CD14-positive monocyte (primary cell): ENCODE data around the gene PTPRN2. TPM values are rescaled to one million over a fixed set of nuclear protein-coding genes. Genes with fewer than 3 reads are reported as not detected.

Experiments
- DNase-seq, 3 donors: peaks; one replicate each; pipeline ENCODE4 v3.0.0-alpha.2; 2011 to 2022
- H2AFZ ChIP-seq: 2 replicates; pipeline ENCODE4 v1.6.0; 2012; ENCODE audit warnings: mild to moderate bottlenecking, low read depth, low read length, inconsistent platforms; ENCODE audit not compliant: insufficient read depth, poor library complexity, severe bottlenecking
- H3K27ac ChIP-seq, 2 donors: 1 replicate in 1 of 2; 2 replicates in 1 of 2; pipeline ENCODE4 v1.5.1; 2012 to 2013; ENCODE audit warnings: low read length in 2 of 2, control low read depth in 1 of 2, inconsistent platforms in 1 of 2, low read depth in 1 of 2, mild to moderate bottlenecking in 1 of 2
- H3K27me3 ChIP-seq, 2 donors: one replicate each; pipeline versions ENCODE4 v1.6.0 to v1.6.1; 2011 to 2013; ENCODE audit warnings: low read length in 2 of 2; ENCODE audit not compliant: control insufficient read depth in 2 of 2, insufficient read depth in 2 of 2
- H3K36me3 ChIP-seq, 2 donors: replicated peaks in 1 of 2; 1 replicate in 1 of 2; 2 replicates in 1 of 2; pipeline versions ENCODE4 v1.5.1 to v1.6.1; 2012 to 2013; ENCODE audit warnings: low read length in 2 of 2, control low read depth in 1 of 2, inconsistent platforms in 1 of 2, mild to moderate bottlenecking in 1 of 2; ENCODE audit not compliant: insufficient read depth in 2 of 2, control insufficient read depth in 1 of 2
- H3K4me1 ChIP-seq, 2 donors: 1 replicate in 1 of 2; 2 replicates in 1 of 2; pipeline versions ENCODE4 v1.5.1 to v1.6.1; 2012 to 2013; ENCODE audit warnings: low read length in 2 of 2, control low read depth in 1 of 2, inconsistent platforms in 1 of 2, mild to moderate bottlenecking in 1 of 2, moderate library complexity in 1 of 2; ENCODE audit not compliant: insufficient read depth in 2 of 2, control insufficient read depth in 1 of 2
- H3K4me2 ChIP-seq: replicated peaks from 2 replicates; pipeline ENCODE3; 2012; ENCODE audit warnings: low read length, moderate library complexity, mild to moderate bottlenecking; ENCODE audit not compliant: poor library complexity, severe bottlenecking; ENCODE audit errors: extremely low read depth
- H3K4me3 ChIP-seq, 3 experiments: fragments of 200-600 bp in 1 of 3; sonication (generic) in 1 of 3; replicated peaks in 1 of 3; 1 replicate in 2 of 3; 2 replicates in 1 of 3; pipeline ENCODE4 v1.5.1; 2011 to 2013; ENCODE audit warnings: low read length in 3 of 3, mild to moderate bottlenecking in 3 of 3, control low read depth in 2 of 3, low read depth in 2 of 3, inconsistent platforms in 1 of 3, moderate library complexity in 1 of 3
- H3K79me2 ChIP-seq: 2 replicates; pipeline ENCODE4 v1.6.0; 2012; ENCODE audit warnings: mild to moderate bottlenecking, control low read depth, inconsistent platforms, low read length, moderate library complexity; ENCODE audit not compliant: insufficient read depth
- H3K9ac ChIP-seq: 2 replicates; pipeline ENCODE4 v1.6.0; 2017; ENCODE audit warnings: low read length, mild to moderate bottlenecking; ENCODE audit not compliant: insufficient read depth, poor library complexity, severe bottlenecking
- H3K9me3 ChIP-seq, 2 donors: replicated peaks in 1 of 2; 1 replicate in 1 of 2; 2 replicates in 1 of 2; pipeline versions ENCODE4 v1.5.1 to v1.6.1; 2012 to 2013; ENCODE audit warnings: low read length in 2 of 2, control low read depth in 1 of 2; ENCODE audit not compliant: control insufficient read depth in 1 of 2, insufficient read depth in 1 of 2
- H4K20me1 ChIP-seq: 2 replicates; pipeline ENCODE4 v1.6.0; 2012; ENCODE audit warnings: mild to moderate bottlenecking, low read length, control low read depth, moderate library complexity; ENCODE audit not compliant: insufficient read depth
- H3K27ac Mint-ChIP-seq, 7 donors: one replicate each; pipeline ENCODE4 v1.8.0; 2020; ENCODE audit warnings: mild to moderate bottlenecking in 7 of 7, mixed read lengths in 7 of 7, moderate library complexity in 6 of 7, inconsistent platforms in 2 of 7
- H3K27me3 Mint-ChIP-seq, 3 donors: one replicate each; pipeline ENCODE4 v1.8.0; 2021 to 2022; ENCODE audit warnings: low read depth in 3 of 3, mild to moderate bottlenecking in 3 of 3, mixed read lengths in 3 of 3, moderate library complexity in 3 of 3, inconsistent platforms in 1 of 3
- H3K36me3 Mint-ChIP-seq, 2 donors: one replicate each; pipeline ENCODE4 v1.8.0; 2020; ENCODE audit warnings: mixed read lengths in 2 of 2, inconsistent platforms in 1 of 2, mild to moderate bottlenecking in 1 of 2
- H3K4me1 Mint-ChIP-seq: one replicate; pipeline ENCODE4 v1.8.0; 2020; ENCODE audit warnings: mild to moderate bottlenecking, mixed read lengths
- H3K4me3 Mint-ChIP-seq, 2 donors: one replicate each; pipeline ENCODE4 v1.8.0; 2020; ENCODE audit warnings: mild to moderate bottlenecking in 2 of 2, mixed read lengths in 2 of 2, moderate library complexity in 1 of 2
- H3K9me3 Mint-ChIP-seq, 7 donors: one replicate each; pipeline ENCODE4 v1.8.0; 2020 to 2022; ENCODE audit warnings: mixed read lengths in 7 of 7, mild to moderate bottlenecking in 6 of 7, moderate library complexity in 6 of 7, inconsistent platforms in 2 of 7
- WGBS: methylation state at CpG from one replicate; pipeline ENCODE4 v1.1.5; 2013; ENCODE audit warnings: missing lambda C conversion rate; ENCODE audit not compliant: insufficient coverage; 5-methylcytosine and 5-hydroxymethylcytosine counted together
- intact Hi-C, 2 donors: fragments of 100-400 bp; cut with micrococcal nuclease; formaldehyde crosslinking; loops; one replicate each; pipeline versions ENCODE4 v1.15.0 to v1.15.1; 2023
- polyA plus RNA-seq, 3 donors: library from polyadenylated mRNA; depleted of rRNA in 1 of 3; unstranded in 2 of 3; stranded (reverse) in 1 of 3; fragments of 300-500 nt in 2 of 3; fragments of >200 nt in 1 of 3; fragmentation: Illumina TruSeq in 2 of 3; gene quantifications; 1 replicate in 2 of 3; 2 replicates in 1 of 3; pipeline ENCODE4 v1.2.3, GENCODE V29; 2012 to 2021
- TF ChIP-seq, protein P1 (sequence below): fragments of 200-600 bp; IDR thresholded peaks from one replicate; pipeline ENCODE4 v1.8.0; 2022; ENCODE audit warnings: antibody characterized with exemption, mild to moderate bottlenecking

Gene PTPRN2
- polyA plus RNA-seq, 3 donors = 0.25 to 1.4 (median 0.97) TPM

DNA sequence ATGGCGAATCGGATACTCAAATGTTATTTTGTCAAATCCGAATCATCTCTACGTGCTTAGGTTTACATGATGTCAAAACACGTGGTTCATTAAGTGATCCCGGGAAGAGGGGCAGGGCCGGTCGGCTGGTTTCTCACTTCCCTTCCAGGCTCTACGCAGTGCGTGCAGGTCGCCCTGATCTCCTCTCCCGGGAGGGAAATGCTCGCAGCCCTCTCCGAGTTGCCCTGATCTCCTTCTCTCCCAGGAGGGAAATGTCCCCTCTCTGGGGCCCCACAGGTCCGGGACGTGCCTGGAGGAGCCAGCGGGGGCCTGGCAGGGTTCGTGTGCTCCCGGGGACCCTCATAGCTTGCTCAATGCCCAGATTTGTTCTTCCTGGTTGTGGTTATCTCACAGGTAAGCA, 1048.1 kb downstream of the PTPRN2 start:
- TF ChIP-seq, protein P1, sequence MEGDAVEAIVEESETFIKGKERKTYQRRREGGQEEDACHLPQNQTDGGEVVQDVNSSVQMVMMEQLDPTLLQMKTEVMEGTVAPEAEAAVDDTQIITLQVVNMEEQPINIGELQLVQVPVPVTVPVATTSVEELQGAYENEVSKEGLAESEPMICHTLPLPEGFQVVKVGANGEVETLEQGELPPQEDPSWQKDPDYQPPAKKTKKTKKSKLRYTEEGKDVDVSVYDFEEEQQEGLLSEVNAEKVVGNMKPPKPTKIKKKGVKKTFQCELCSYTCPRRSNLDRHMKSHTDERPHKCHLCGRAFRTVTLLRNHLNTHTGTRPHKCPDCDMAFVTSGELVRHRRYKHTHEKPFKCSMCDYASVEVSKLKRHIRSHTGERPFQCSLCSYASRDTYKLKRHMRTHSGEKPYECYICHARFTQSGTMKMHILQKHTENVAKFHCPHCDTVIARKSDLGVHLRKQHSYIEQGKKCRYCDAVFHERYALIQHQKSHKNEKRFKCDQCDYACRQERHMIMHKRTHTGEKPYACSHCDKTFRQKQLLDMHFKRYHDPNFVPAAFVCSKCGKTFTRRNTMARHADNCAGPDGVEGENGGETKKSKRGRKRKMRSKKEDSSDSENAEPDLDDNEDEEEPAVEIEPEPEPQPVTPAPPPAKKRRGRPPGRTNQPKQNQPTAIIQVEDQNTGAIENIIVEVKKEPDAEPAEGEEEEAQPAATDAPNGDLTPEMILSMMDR = no peak
- H2AFZ ChIP-seq = no peak overlapping the region
- no peaks in the 10 kb centered on the region for H3K36me3 ChIP-seq
- H3K9me3 ChIP-seq = no peaks in the 10 kb centered on the region
- H4K20me1 ChIP-seq = no peaks in the 10 kb centered on the region
- H3K9me3 Mint-ChIP-seq = peaks cover 0 to 3% (median 0%) of the 10 kb centered on the region in 7 donors
- no peaks in the 10 kb centered on the region for H3K79me2 ChIP-seq
- no peak overlapping the region for H3K27ac Mint-ChIP-seq
- no peak for DNase-seq
- no peak overlapping the region for H3K4me3 ChIP-seq
- 90% methylated on average over 15 of the region's 19 CpGs for WGBS
- H3K4me1 ChIP-seq = no peaks in the 10 kb centered on the region
- intact Hi-C loops = no loop called here
- H3K27me3 ChIP-seq = no peaks in the 10 kb centered on the region
- no peaks in the 10 kb centered on the region for H3K4me1 Mint-ChIP-seq
- no peak overlapping the region for H3K4me2 ChIP-seq
- peaks cover 1 to 11% (median 9%) of the 10 kb centered on the region in 3 donors for H3K27me3 Mint-ChIP-seq
- H3K9ac ChIP-seq = no peak overlapping the region
- no peak overlapping the region for H3K27ac ChIP-seq
- H3K4me3 Mint-ChIP-seq = no peak overlapping the region
- H3K36me3 Mint-ChIP-seq = no peaks in the 10 kb centered on the region

DNA sequence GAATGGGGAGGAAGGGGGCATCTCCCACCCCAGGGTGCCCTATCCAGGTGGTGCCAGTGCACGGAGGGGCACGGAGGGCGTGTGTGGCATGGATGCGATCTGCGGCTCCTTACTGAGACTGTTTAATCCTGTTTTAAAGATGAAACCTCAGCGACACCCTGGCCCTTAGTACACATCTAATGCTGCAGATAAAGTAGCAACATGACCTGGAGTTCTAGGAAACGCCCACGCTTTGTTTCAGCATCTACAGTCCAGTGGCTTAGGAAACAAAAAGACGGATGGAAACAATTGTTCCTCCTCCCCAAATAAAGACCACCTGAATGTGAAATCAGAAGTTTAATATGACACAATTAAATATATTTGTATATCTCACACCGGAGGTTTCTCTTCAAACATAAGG, 1048.9 kb downstream of the PTPRN2 start:
- intact Hi-C loops = no loop called here
- Histone ChIP-seq H3K4me2 (no peak overlapping the region), H3K9ac (no peak overlapping the region), H2AFZ (no peak overlapping the region), H3K4me1 (no peaks in the 10 kb centered on the region), H3K27ac (no peak overlapping the region), H3K79me2 (no peaks in the 10 kb centered on the region), H3K4me3 (no peak overlapping the region), H3K9me3 (no peaks in the 10 kb centered on the region), H4K20me1 (no peaks in the 10 kb centered on the region), H3K36me3 (no peaks in the 10 kb centered on the region), H3K27me3 (no peaks in the 10 kb centered on the region)
- Mint-ChIP-seq H3K36me3 (no peaks in the 10 kb centered on the region), H3K9me3 (peaks cover 0 to 2% (median 0%) of the 10 kb centered on the region in 7 donors), H3K4me3 (no peak overlapping the region), H3K4me1 (no peaks in the 10 kb centered on the region), H3K27me3 (peaks cover 5 to 13% (median 7%) of the 10 kb centered on the region in 3 donors), H3K27ac (no peak overlapping the region)
- WGBS = 98% methylated on average over 5 of the region's 10 CpGs
- DNase-seq = no peak
- TF ChIP-seq, protein P1 = no peak
